ENCODE results near the gene PGD. TPM values are rescaled to one million over a fixed set of nuclear protein-coding genes. Genes with fewer than 3 reads are reported as not detected.
A peak's percentile ranks its signal among the peaks of the same experiment; 100 is the strongest.

Gene PGD
- total RNA-seq: 10 to 100 TPM; 58.8 to 65.5 TPM
- long read RNA-seq, transcript PGD-201 (13 exons, 1,885 nt): major isoform, 74 of 84 reads
- long read RNA-seq, partial matches to known transcripts: 6 of 84 reads
- long read RNA-seq, other reads (novel, unspliced or antisense): 4 of 84 reads

GRCh38 chr1:10398734-10399443, at the start of gene PGD:
PGD (plus strand) TSS chr1:10399064; CDS start chr1:10399118, 54 bp downstream.
- intact Hi-C loops (cut with DNase I): no loop called here
- DNase-seq (peak; percentile 99), ATAC-seq (peak; percentile 99)

- intact Hi-C loops (cut with DNase I): no loop called here
- DNase-seq (no peak), ATAC-seq (no peak)
These were observed 45.6 kb upstream of the PGD start for GRCh38 chr1:10353282-10353681.

- ATAC-seq (no peak), DNase-seq (no peak)
- intact Hi-C loops (cut with DNase I): no loop called here
These were observed 45.2 kb upstream of the PGD start for GRCh38 chr1:10353693-10354092.

GRCh38 chr1:10360045-10360444, 38.8 kb upstream of the PGD start:
- ATAC-seq: no peak
- DNase-seq: no peak
- intact Hi-C loops (cut with DNase I): no loop called here

GRCh38 chr1:10361515-10361914, 37.3 kb upstream of the PGD start:
- intact Hi-C loops (cut with DNase I): no loop called here
- ATAC-seq (peak; percentile 75 to 91), DNase-seq (no peak)

- DNase-seq (no peak), ATAC-seq (no peak)
- intact Hi-C loops (cut with DNase I): no loop called here
These were observed 30.7 kb upstream of the PGD start for GRCh38 chr1:10368194-10368593.

GRCh38 chr1:10374442-10374860, 24.4 kb upstream of the PGD start:
- intact Hi-C loops (cut with DNase I): loop anchor here in 1 of 2 donors (10.0 kb wide), 1 partner anchor 120 kb away; no protein-coding TSS in a partner anchor
- DNase-seq: no peak
- ATAC-seq: no peak

GRCh38 chr1:10377365-10378029, 21.4 kb upstream of the PGD start:
- DNase-seq: peak; percentile 74
- intact Hi-C loops (cut with DNase I): loop anchor here (2.0 to 10.0 kb wide), 3 partner anchors 50 to 117 kb away; no protein-coding TSS in a partner anchor
- ATAC-seq: peak; percentile 85

GRCh38 chr1:10378081-10378841, 20.6 kb upstream of the PGD start:
- intact Hi-C loops (cut with DNase I): loop anchor here (5.0 to 10.0 kb wide), 2 partner anchors 49 to 117 kb away; no protein-coding TSS in a partner anchor
- ATAC-seq (peak; percentile 55 to 60), DNase-seq (peak; percentile 48)

GRCh38 chr1:10379101-10379620, 19.7 kb upstream of the PGD start:
- intact Hi-C loops (cut with DNase I): loop anchor here (5.0 to 10.0 kb wide), 2 partner anchors 48 to 116 kb away; no protein-coding TSS in a partner anchor
- DNase-seq: no peak
- no peak for ATAC-seq

GRCh38 chr1:10379676-10380075, 19.2 kb upstream of the PGD start:
- ATAC-seq: no peak
- no peak for DNase-seq
- intact Hi-C loops (cut with DNase I): loop anchor here (5.0 to 10.0 kb wide), 2 partner anchors 48 to 115 kb away; no protein-coding TSS in a partner anchor

GRCh38 chr1:10380594-10381275, 18.1 kb upstream of the PGD start:
- peak; percentile 30 for DNase-seq
- ATAC-seq: peak in 1 of 2 donors; percentile 75
- intact Hi-C loops (cut with DNase I): no loop called here

GRCh38 chr1:10383630-10384029, 15.2 kb upstream of the PGD start:
- ATAC-seq (no peak), DNase-seq (no peak)
- intact Hi-C loops (cut with DNase I): no loop called here

GRCh38 chr1:10384219-10384618, 14.6 kb upstream of the PGD start:
- DNase-seq (no peak), ATAC-seq (no peak)
- intact Hi-C loops (cut with DNase I): no loop called here

- intact Hi-C loops (cut with DNase I): no loop called here
- DNase-seq (no peak), ATAC-seq (no peak)
These were observed 11.8 kb upstream of the PGD start for GRCh38 chr1:10386761-10387676.

GRCh38 chr1:10387677-10388386, 11.0 kb upstream of the PGD start:
- intact Hi-C loops (cut with DNase I): no loop called here
- peak; percentile 78 to 94 for ATAC-seq
- DNase-seq: peak; percentile 43

- no peak for ATAC-seq
These were observed 10.5 kb upstream of the PGD start for GRCh38 chr1:10388387-10388715.

More at GRCh38 chr1:10388387-10388715, 10.5 kb upstream of the PGD start:
- intact Hi-C loops (cut with DNase I): no loop called here
- DNase-seq: no peak

Data from left cardiac atrium (tissue), 4 donors.